H1 (cell line): ENCODE data around the gene FLRT1. TPM values are rescaled to one million over a fixed set of nuclear protein-coding genes. Genes with fewer than 3 reads are reported as not detected.
A peak's percentile ranks its signal among the peaks of the same experiment; 100 is the strongest.

ENCODE experiments used
- BACH1 ChIP-seq: IDR thresholded peaks from 2 replicates; pipeline ENCODE4 v1.6.1; 2012; ENCODE audit warnings: low read length, improper control_type of control experiment
- BCL11A ChIP-seq, 2 experiments: IDR thresholded peaks; one replicate each; pipeline ENCODE4 v1.6.1; 2011; ENCODE audit warnings: low read depth in 2 of 2, low read length in 2 of 2, mild to moderate bottlenecking in 2 of 2
- BRCA1 ChIP-seq: IDR thresholded peaks from 2 replicates; pipeline ENCODE4 v1.6.1; 2012; ENCODE audit warnings: low read depth, low read length, improper control_type of control experiment
- CTCF ChIP-seq, 3 experiments: IDR thresholded peaks; 1 replicate in 2 of 3; 2 replicates in 1 of 3; pipeline versions ENCODE4 v1.5.1 to v1.6.1; 2011; ENCODE audit warnings: low read length in 3 of 3, mild to moderate bottlenecking in 3 of 3, inconsistent platforms in 2 of 3, low read depth in 1 of 3, moderate library complexity in 1 of 3; ENCODE audit not compliant: insufficient read depth in 1 of 3; ENCODE audit errors: control extremely low read depth in 1 of 3
- E2F6 ChIP-seq: IDR thresholded peaks from 2 replicates; pipeline ENCODE4 v1.6.1; 2012; ENCODE audit warnings: inconsistent platforms
- EZH2 ChIP-seq: fragments of 200-600 bp; sonication (generic); IDR thresholded peaks from 2 replicates; pipeline ENCODE4 v1.7.1; 2012; ENCODE audit warnings: low read depth, mild to moderate bottlenecking, moderate library complexity, low read length, inconsistent platforms; ENCODE audit not compliant: severe bottlenecking
- HDAC6 ChIP-seq: IDR thresholded peaks from one replicate; pipeline ENCODE4 v1.7.1; 2012; ENCODE audit warnings: low read depth, mild to moderate bottlenecking, inconsistent platforms, low read length, moderate library complexity
- JUN ChIP-seq: IDR thresholded peaks from 2 replicates; pipeline ENCODE4 v1.6.1; 2011; ENCODE audit warnings: low read depth, mild to moderate bottlenecking, improper control_type of control experiment, low read length
- KDM4A ChIP-seq: IDR thresholded peaks from one replicate; pipeline ENCODE4 v1.7.1; 2012; ENCODE audit warnings: low read depth, mild to moderate bottlenecking, moderate library complexity, low read length, inconsistent platforms; ENCODE audit not compliant: severe bottlenecking
- MAFK ChIP-seq: IDR thresholded peaks from 2 replicates; pipeline ENCODE4 v1.6.1; 2012; ENCODE audit warnings: low read depth, mild to moderate bottlenecking, improper control_type of control experiment, low read length
- NANOG ChIP-seq: IDR thresholded peaks from 2 replicates; pipeline ENCODE4 v1.6.1; 2011; ENCODE audit warnings: low read length, low read depth, mild to moderate bottlenecking, inconsistent platforms; ENCODE audit not compliant: insufficient read depth, poor library complexity, severe bottlenecking
- NRF1 ChIP-seq: IDR thresholded peaks from 2 replicates; pipeline ENCODE4 v1.6.1; 2011; ENCODE audit warnings: mild to moderate bottlenecking, low read depth, low read length, improper control_type of control experiment
- POLR2A ChIP-seq, 2 experiments: IDR thresholded peaks; 1 replicate in 1 of 2; 2 replicates in 1 of 2; pipeline ENCODE4 v1.6.1; 2011; ENCODE audit warnings: low read depth in 2 of 2, low read length in 2 of 2, mild to moderate bottlenecking in 2 of 2; ENCODE audit errors: control extremely low read depth in 1 of 2
- RAD21 ChIP-seq, 2 experiments: IDR thresholded peaks in 1 of 2; conservative IDR thresholded peaks in 1 of 2; 2 replicates each; pipeline ENCODE4 v1.6.1; 2011; ENCODE audit warnings: low read depth in 2 of 2, low read length in 2 of 2, improper control_type of control experiment in 1 of 2, inconsistent platforms in 1 of 2, mild to moderate bottlenecking in 1 of 2, moderate library complexity in 1 of 2
- SIN3A ChIP-seq, 2 experiments: IDR thresholded peaks in 1 of 2; conservative IDR thresholded peaks in 1 of 2; 2 replicates each; pipeline ENCODE4 v1.6.1; 2011 to 2012; ENCODE audit warnings: low read length in 2 of 2, improper control_type of control experiment in 1 of 2, low read depth in 1 of 2, mild to moderate bottlenecking in 1 of 2
- SP2 ChIP-seq: IDR thresholded peaks from 2 replicates; pipeline ENCODE4 v1.6.1; 2012; ENCODE audit warnings: mild to moderate bottlenecking, low read length, inconsistent platforms
- SP4 ChIP-seq: IDR thresholded peaks from 2 replicates; pipeline ENCODE4 v1.6.1; 2012; ENCODE audit warnings: low read length, inconsistent platforms
- SUZ12 ChIP-seq: fragments of 200-600 bp; sonication (generic); IDR thresholded peaks from 2 replicates; pipeline ENCODE4 v1.6.1; 2012; ENCODE audit warnings: mild to moderate bottlenecking, inconsistent platforms, low read length, moderate library complexity, mixed read lengths
- TEAD4 ChIP-seq: IDR thresholded peaks from 2 replicates; pipeline ENCODE4 v1.6.1; 2012; ENCODE audit warnings: low read depth, low read length, inconsistent platforms, mixed read lengths
- polyA plus RNA-seq, 7 experiments: library from polyadenylated mRNA; depleted of rRNA in 3 of 7; stranded (reverse) in 5 of 7; unstranded in 2 of 7; fragments of >200 nt in 5 of 7; fragments of 200-250 nt in 2 of 7; gene quantifications; 1 replicate in 5 of 7; 2 replicates in 1 of 7; 4 replicates in 1 of 7; pipeline versions ENCODE4 v1.2.1 to v1.2.3, GENCODE V29; 2011 to 2013; ENCODE audit warnings: missing spikeins in 2 of 7, mixed read lengths in 2 of 7
- total RNA-seq: library from RNA; stranded (reverse); fragmentation: NEBNext Ultra II Directional; extraction: Animal tissue kit (Norgen Biotek cat#: 25700); gene quantifications from 2 replicates; pipeline ENCODE4 v1.2.1, GENCODE V29; 2021

Gene FLRT1
- total and polyA plus RNA-seq, 2 of the 8 experiments (the other 6 are each of a cell fraction or from before 2014, with no cell fraction given), result 0.14 to 0.28 TPM

GRCh38 chr11:64034411-64034811, 1.3 kb upstream of the FLRT1 start (continued):
- TF ChIP-seq BCL11A (IDR thresholded peaks at IDR 0.05; ENCODE audit: low read depth in 2 of 2, low read length in 2 of 2) (no peak), NANOG (no peak), BRCA1 (no peak), E2F6 (no peak), NRF1 (no peak), MAFK (no peak), RAD21 (IDR thresholded peaks at IDR 0.05 in 1 of 2, conservative IDR thresholded peaks at IDR 0.05 in 1 of 2; ENCODE audit: low read depth in 2 of 2, low read length in 2 of 2) (peak; percentile 39 to 49), SUZ12 (no peak), SP4 (no peak), BACH1 (no peak), SIN3A (conservative IDR thresholded peaks at IDR 0.05 in 1 of 2, IDR thresholded peaks at IDR 0.05 in 1 of 2; ENCODE audit: low read depth in 1 of 2, low read length in 2 of 2) (0 out of 4 replicates have a peak, but pooled peaks of 1 of the 2 experiments have one; percentile 27), EZH2 (no peak), HDAC6 (no peak), JUN (no peak), SP2 (no peak), TEAD4 (no peak), POLR2A (IDR thresholded peaks at IDR 0.05; ENCODE audit: control extremely low read depth in 1 of 2, low read depth in 2 of 2, low read length in 2 of 2) (no peak), CTCF (IDR thresholded peaks at IDR 0.05; ENCODE audit: control extremely low read depth in 1 of 3, insufficient read depth in 1 of 3, low read depth in 1 of 3, low read length in 3 of 3) (peak in 2 of 3 experiments; percentile 64 to 80; a peak in 3 of 4 replicates), KDM4A (no peak)
